ENCODE measurements around the gene MYBPC2. TPM values are rescaled to one million over a fixed set of nuclear protein-coding genes. Genes with fewer than 3 reads are reported as not detected.

Gene MYBPC2
- total RNA-seq, 4 donors from 2014 or later = not detected

DNA sequence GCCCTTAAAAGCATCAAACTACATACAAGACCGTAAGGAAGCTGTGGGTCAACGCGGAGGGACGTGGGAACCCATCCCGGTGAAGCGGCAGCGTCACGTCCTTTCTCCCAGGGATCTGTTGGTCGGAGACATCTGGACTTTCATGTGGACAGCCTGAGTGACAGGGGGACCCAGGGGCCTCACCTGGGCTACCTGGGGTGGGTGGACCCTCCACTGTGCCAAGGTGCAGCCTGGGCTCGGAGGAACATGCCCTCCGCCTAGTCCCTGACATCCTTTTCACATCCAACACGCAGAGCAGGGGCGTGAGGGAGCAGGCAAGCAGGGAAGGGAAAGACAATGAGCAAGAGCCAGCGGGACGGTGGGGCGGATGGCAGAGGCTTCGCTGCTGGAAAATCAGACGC lies 57.7 kb downstream of the MYBPC2 start:
- H3K27ac ChIP-seq = no peak overlapping the region
- no peak for ATAC-seq
- TF ChIP-seq EP300 (IDR thresholded peaks at IDR 0.05) = no peak
- TF ChIP-seq, protein P1, sequence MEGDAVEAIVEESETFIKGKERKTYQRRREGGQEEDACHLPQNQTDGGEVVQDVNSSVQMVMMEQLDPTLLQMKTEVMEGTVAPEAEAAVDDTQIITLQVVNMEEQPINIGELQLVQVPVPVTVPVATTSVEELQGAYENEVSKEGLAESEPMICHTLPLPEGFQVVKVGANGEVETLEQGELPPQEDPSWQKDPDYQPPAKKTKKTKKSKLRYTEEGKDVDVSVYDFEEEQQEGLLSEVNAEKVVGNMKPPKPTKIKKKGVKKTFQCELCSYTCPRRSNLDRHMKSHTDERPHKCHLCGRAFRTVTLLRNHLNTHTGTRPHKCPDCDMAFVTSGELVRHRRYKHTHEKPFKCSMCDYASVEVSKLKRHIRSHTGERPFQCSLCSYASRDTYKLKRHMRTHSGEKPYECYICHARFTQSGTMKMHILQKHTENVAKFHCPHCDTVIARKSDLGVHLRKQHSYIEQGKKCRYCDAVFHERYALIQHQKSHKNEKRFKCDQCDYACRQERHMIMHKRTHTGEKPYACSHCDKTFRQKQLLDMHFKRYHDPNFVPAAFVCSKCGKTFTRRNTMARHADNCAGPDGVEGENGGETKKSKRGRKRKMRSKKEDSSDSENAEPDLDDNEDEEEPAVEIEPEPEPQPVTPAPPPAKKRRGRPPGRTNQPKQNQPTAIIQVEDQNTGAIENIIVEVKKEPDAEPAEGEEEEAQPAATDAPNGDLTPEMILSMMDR (IDR thresholded peaks at IDR 0.05) = no peak
- TF ChIP-seq POLR2AphosphoS5 (IDR thresholded peaks at IDR 0.05) = no peak
- no peak for TF ChIP-seq POLR2A (IDR thresholded peaks at IDR 0.05)
- H3K4me1 ChIP-seq = no peaks in the 10 kb centered on the region
- peaks cover 51% of the 10 kb centered on the region for H3K27me3 ChIP-seq
- no peaks in the 10 kb centered on the region for H3K9me3 ChIP-seq
- no peak overlapping the region for H3K4me3 ChIP-seq
- peaks cover 0 to 7% of the 10 kb centered on the region in 2 donors for H3K36me3 ChIP-seq
- WGBS, 2 donors (ENCODE audit: low coverage in 1 of 2) = 96% methylated on average over 4 of the region's 18 CpGs; no CpG with 5 or more reads in 1 of the 2 donors

- no peak for ATAC-seq
- Histone ChIP-seq H3K27me3 (peaks cover 51% of the 10 kb centered on the region), H3K4me1 (no peaks in the 10 kb centered on the region), H3K4me3 (no peak overlapping the region), H3K36me3 (peaks cover 0 to 7% of the 10 kb centered on the region in 2 donors), H3K27ac (no peak overlapping the region), H3K9me3 (no peaks in the 10 kb centered on the region)
- no peak for TF ChIP-seq POLR2A (IDR thresholded peaks at IDR 0.05)
- no peak for TF ChIP-seq POLR2AphosphoS5 (IDR thresholded peaks at IDR 0.05)
- TF ChIP-seq EP300 (IDR thresholded peaks at IDR 0.05) = no peak
- TF ChIP-seq, protein P1 (IDR thresholded peaks at IDR 0.05) = no peak
- 27% methylated on average over 16 to 25 of the region's 26 CpGs for WGBS, 2 donors (ENCODE audit: low coverage in 1 of 2)
These were observed 58.3 kb downstream of the MYBPC2 start for GRCh38 chr19:50490991-50491472.

DNA sequence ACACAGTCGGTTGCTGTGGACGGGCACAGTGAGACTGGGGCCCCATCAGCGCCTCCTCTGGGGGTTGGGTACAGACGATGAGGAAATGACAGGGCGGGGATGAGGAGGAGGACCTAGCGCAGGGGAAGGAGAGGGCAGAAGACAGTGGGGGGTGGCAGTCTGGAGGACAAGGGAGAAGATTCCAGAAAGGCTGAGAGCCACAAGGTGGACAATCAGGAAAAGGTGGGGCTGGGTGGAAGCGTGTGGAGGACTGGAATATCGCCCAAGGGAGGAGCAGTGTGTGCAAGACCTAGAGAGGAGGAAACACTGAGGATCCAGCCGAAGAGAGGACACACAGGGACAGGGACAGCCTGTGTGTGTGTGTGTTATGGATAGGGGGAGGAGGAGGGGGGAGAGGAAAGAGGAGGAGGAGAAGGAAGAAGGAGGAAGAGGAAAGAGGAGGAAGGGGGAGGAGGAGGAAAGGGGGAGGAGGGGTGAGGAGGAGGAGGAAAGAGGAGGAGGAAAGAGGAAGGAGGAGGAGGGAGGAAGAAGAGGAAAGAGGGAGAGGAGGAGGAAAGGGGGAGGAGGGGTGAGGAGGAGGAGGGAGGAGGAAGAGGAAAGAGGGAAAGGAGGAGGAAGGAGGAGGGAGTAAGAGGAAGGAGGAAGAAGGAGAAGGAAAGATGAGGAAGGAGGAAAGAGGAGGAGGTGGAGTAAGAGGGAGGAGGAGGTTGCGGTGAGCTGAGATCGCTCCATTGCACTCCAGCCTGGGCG lies 59.8 kb downstream of the MYBPC2 start:
- Histone ChIP-seq H3K4me1 (no peaks in the 10 kb centered on the region), H3K27ac (no peak overlapping the region), H3K36me3 (peaks cover 0 to 7% of the 10 kb centered on the region in 2 donors), H3K27me3 (peaks cover 38% of the 10 kb centered on the region), H3K4me3 (no peak overlapping the region), H3K9me3 (no peaks in the 10 kb centered on the region)
- WGBS, 2 donors (ENCODE audit: low coverage in 1 of 2) = 3 to 6% methylated on average over 5 to 8 of the region's 12 CpGs
- ATAC-seq = no peak
- TF ChIP-seq, protein P1 (IDR thresholded peaks at IDR 0.05) = no peak
- no peak for TF ChIP-seq EP300 (IDR thresholded peaks at IDR 0.05)
- no peak for TF ChIP-seq POLR2AphosphoS5 (IDR thresholded peaks at IDR 0.05)
- TF ChIP-seq POLR2A (IDR thresholded peaks at IDR 0.05) = no peak

GRCh38 chr19:50493171-50493570 lies 60.5 kb downstream of the MYBPC2 start:
- Histone ChIP-seq H3K9me3 (no peaks in the 10 kb centered on the region), H3K27me3 (peaks cover 31% of the 10 kb centered on the region), H3K27ac (no peak overlapping the region), H3K4me3 (no peak overlapping the region), H3K4me1 (no peaks in the 10 kb centered on the region), H3K36me3 (peaks cover 0 to 7% of the 10 kb centered on the region in 2 donors)
- no peak for ATAC-seq
- WGBS, 2 donors (ENCODE audit: low coverage in 1 of 2) = 51 to 52% methylated on average over 4 to 5 of the region's 8 CpGs
- TF ChIP-seq, protein P1 (IDR thresholded peaks at IDR 0.05) = no peak
- TF ChIP-seq EP300 (IDR thresholded peaks at IDR 0.05) = no peak
- no peak for TF ChIP-seq POLR2AphosphoS5 (IDR thresholded peaks at IDR 0.05)
- TF ChIP-seq POLR2A (IDR thresholded peaks at IDR 0.05) = no peak

Data from gastroesophageal sphincter (tissue), 4 donors.